ENCODE measurements around the gene MPZL3. TPM values are rescaled to one million over a fixed set of nuclear protein-coding genes. Genes with fewer than 3 reads are reported as not detected.

Gene MPZL3
- total and polyA plus RNA-seq, 2 experiments from 2014 or later, result 0.92 to 2.9 TPM

GRCh38 chr11:118277312-118277711 is 25.1 kb upstream of the MPZL3 start (continued):
- no peak for TF ChIP-seq CREB1 (CRISPR knock-in tag; IDR thresholded peaks at IDR 0.05; ENCODE audit: low read depth)
- no peak for TF ChIP-seq NANOG (IDR thresholded peaks at IDR 0.05; ENCODE audit: borderline replicate concordance)
- TF ChIP-seq ZNF331 (CRISPR knock-in tag; IDR thresholded peaks at IDR 0.05; ENCODE audit: low read depth), result no peak
- TF ChIP-seq JUNB (IDR thresholded peaks at IDR 0.05; ENCODE audit: unreplicated experiment), result no peak

GRCh38 chr11:118276422-118276821 is 24.3 kb upstream of the MPZL3 start:
- Histone ChIP-seq H3K4me2 (no peak overlapping the region), H2AFZ (0 out of 2 replicates have a peak overlapping the region, but pooled peaks have one; percentile 43), H3F3A (replicated peaks; ENCODE audit: low read depth) (no peaks in the 10 kb centered on the region), H3K4me1 (ENCODE audit: insufficient read depth) (no peaks in the 10 kb centered on the region), H3K9me2 (ENCODE audit: insufficient read depth) (no peaks in the 10 kb centered on the region; the same call in 1 of the 2 replicates), H3K27me3 (ENCODE audit: insufficient read depth) (no peaks in the 10 kb centered on the region), H3K79me2 (replicated peaks; ENCODE audit: insufficient read depth) (no peaks in the 10 kb centered on the region), H3K27ac (ENCODE audit: low read depth) (no peak overlapping the region), H3K36me3 (ENCODE audit: insufficient read depth) (no peaks in the 10 kb centered on the region), H4K20me1 (replicated peaks; ENCODE audit: insufficient read depth) (no peaks in the 10 kb centered on the region), H3K4me3 (no peak overlapping the region)
- Mint-ChIP-seq H3K27ac (no peak overlapping the region), H3K36me3 (ENCODE audit: low read depth) (no peaks in the 10 kb centered on the region), H3K4me3 (no peak overlapping the region), H3K9me3 (no peaks in the 10 kb centered on the region), H3K4me1 (no peaks in the 10 kb centered on the region), H3K27me3 (ENCODE audit: insufficient read depth, low read depth, poor library complexity) (peaks cover 3% of the 10 kb centered on the region)
- DNase-seq (ENCODE audit: low spot score) (no peak), ATAC-seq (no peak)
- TF ChIP-seq ZNF114 (CRISPR knock-in tag; IDR thresholded peaks at IDR 0.05), result no peak

DNA sequence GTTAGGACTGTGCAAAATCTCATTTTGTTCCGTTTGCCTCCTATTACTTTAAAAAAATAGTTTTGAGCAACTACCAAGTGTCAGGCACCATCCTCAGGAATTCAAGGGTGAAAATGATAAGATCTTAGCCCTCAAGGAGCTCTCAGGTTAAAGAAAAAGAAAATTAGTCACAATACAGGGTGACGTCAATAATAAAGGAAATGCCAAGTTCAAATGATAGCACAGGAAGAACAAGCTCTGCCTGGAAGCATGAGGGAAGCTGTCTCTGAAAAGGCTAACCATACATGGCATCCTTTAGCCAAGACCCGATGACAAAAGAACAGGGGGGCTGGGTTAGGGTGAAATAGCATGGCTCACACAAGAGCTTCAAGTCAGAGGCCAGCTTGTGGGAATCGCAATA is 23.0 kb upstream of the MPZL3 start:
- H3K4me1 Mint-ChIP-seq, result no peaks in the 10 kb centered on the region
- no peaks in the 10 kb centered on the region for H3K36me3 ChIP-seq (ENCODE audit: insufficient read depth)
- no peaks in the 10 kb centered on the region for H3K27me3 ChIP-seq (ENCODE audit: insufficient read depth)
- H3F3A ChIP-seq (replicated peaks; ENCODE audit: low read depth), result no peaks in the 10 kb centered on the region
- no peak overlapping the region for H3K4me2 ChIP-seq
- no peaks in the 10 kb centered on the region for H3K4me1 ChIP-seq (ENCODE audit: insufficient read depth)
- no peaks in the 10 kb centered on the region for H3K36me3 Mint-ChIP-seq (ENCODE audit: low read depth)
- peaks cover 3% of the 10 kb centered on the region for H3K27me3 Mint-ChIP-seq (ENCODE audit: insufficient read depth, low read depth, poor library complexity)
- no peaks in the 10 kb centered on the region for H3K9me3 Mint-ChIP-seq
- no peak overlapping the region for H3K4me3 Mint-ChIP-seq
- no peaks in the 10 kb centered on the region for H3K79me2 ChIP-seq (replicated peaks; ENCODE audit: insufficient read depth)
- DNase-seq (ENCODE audit: low spot score) (no peak), ATAC-seq (no peak)
- no peaks in the 10 kb centered on the region; the same call in 1 of the 2 replicates for H3K9me2 ChIP-seq (ENCODE audit: insufficient read depth)
- no peak overlapping the region for H3K27ac ChIP-seq (ENCODE audit: low read depth)
- H2AFZ ChIP-seq, result no peak overlapping the region
- H4K20me1 ChIP-seq (replicated peaks; ENCODE audit: insufficient read depth), result no peaks in the 10 kb centered on the region
- no peak overlapping the region for H3K27ac Mint-ChIP-seq
- H3K4me3 ChIP-seq, result no peak overlapping the region
- TF ChIP-seq, protein P1, sequence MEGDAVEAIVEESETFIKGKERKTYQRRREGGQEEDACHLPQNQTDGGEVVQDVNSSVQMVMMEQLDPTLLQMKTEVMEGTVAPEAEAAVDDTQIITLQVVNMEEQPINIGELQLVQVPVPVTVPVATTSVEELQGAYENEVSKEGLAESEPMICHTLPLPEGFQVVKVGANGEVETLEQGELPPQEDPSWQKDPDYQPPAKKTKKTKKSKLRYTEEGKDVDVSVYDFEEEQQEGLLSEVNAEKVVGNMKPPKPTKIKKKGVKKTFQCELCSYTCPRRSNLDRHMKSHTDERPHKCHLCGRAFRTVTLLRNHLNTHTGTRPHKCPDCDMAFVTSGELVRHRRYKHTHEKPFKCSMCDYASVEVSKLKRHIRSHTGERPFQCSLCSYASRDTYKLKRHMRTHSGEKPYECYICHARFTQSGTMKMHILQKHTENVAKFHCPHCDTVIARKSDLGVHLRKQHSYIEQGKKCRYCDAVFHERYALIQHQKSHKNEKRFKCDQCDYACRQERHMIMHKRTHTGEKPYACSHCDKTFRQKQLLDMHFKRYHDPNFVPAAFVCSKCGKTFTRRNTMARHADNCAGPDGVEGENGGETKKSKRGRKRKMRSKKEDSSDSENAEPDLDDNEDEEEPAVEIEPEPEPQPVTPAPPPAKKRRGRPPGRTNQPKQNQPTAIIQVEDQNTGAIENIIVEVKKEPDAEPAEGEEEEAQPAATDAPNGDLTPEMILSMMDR (conservative IDR thresholded peaks at IDR 0.05; ENCODE audit: low read depth in 2 of 2), result no peak
- no peak for TF ChIP-seq REST (IDR thresholded peaks at IDR 0.05; ENCODE audit: unreplicated experiment)
- no peak for TF ChIP-seq POLR2AphosphoS5 (IDR thresholded peaks at IDR 0.05; ENCODE audit: low read depth)
- TF ChIP-seq EZH2phosphoT487 (IDR thresholded peaks at IDR 0.05; ENCODE audit: unreplicated experiment), result no peak
- no peak for TF ChIP-seq CREB1 (CRISPR knock-in tag; IDR thresholded peaks at IDR 0.05; ENCODE audit: low read depth)
- no peak for TF ChIP-seq JUNB (IDR thresholded peaks at IDR 0.05; ENCODE audit: unreplicated experiment)
- TF ChIP-seq STAT1 (IDR thresholded peaks at IDR 0.05; ENCODE audit: unreplicated experiment), result no peak

Measured in GM23338 (cell line).